ENCODE results near the gene TMCO4. TPM values are rescaled to one million over a fixed set of nuclear protein-coding genes. Genes with fewer than 3 reads are reported as not detected.

The TMCO4 gene
- total and polyA plus RNA-seq, 2 donors (not counting 3 experiments of a cell fraction or from before 2014, with no cell fraction given), result 7.6 to 10.3 TPM

GRCh38 chr1:19773485-19773884 lies 26.2 kb downstream of the TMCO4 start:
- no peaks in the 10 kb centered on the region for H3K9me3 ChIP-seq (replicated peaks; ENCODE audit: control insufficient read depth, insufficient read depth, low read length)
- ChIA-PET POLR2A (no interaction called here), CTCF (interaction anchor here (0.8 kb wide), 1 partner anchor 25 kb away, joined by 3 read pairs; no protein-coding TSS in a partner anchor)
- dilution Hi-C loops (cut with MboI; ENCODE audit: extremely low pct_ligation_motif_present, low sequenced_read_pairs), result no loop called here
- H3K4me2 ChIP-seq (ENCODE audit: insufficient read depth, low read length), result no peak overlapping the region
- TF ChIP-seq FOS (IDR thresholded peaks at IDR 0.05; ENCODE audit: borderline replicate concordance, insufficient read depth, low read length) (no peak), MAX (IDR thresholded peaks at IDR 0.05; ENCODE audit: insufficient read depth, insufficient read length) (no peak), POLR2AphosphoS5 (IDR thresholded peaks at IDR 0.05; ENCODE audit: insufficient read depth, low read depth, low read length) (no peak), CTCF (IDR thresholded peaks at IDR 0.05; ENCODE audit: extremely low read depth in 1 of 2, insufficient read depth in 1 of 2, low read depth in 1 of 2, low read length in 2 of 2) (no peak), POLR2A (IDR thresholded peaks at IDR 0.05; ENCODE audit: low read depth, low read length) (no peak), GATA2 (IDR thresholded peaks at IDR 0.05; ENCODE audit: insufficient read depth, insufficient read length, low read depth, low read length) (no peak), MYC (IDR thresholded peaks at IDR 0.05; ENCODE audit: low read depth, low read length) (no peak), JUN (IDR thresholded peaks at IDR 0.05; ENCODE audit: borderline replicate concordance, insufficient read depth, insufficient read length, low read depth) (no peak), EZH2 (IDR thresholded peaks at IDR 0.05; ENCODE audit: borderline replicate concordance, low read depth, low read length, severe bottlenecking) (no peak)
- no peaks in the 10 kb centered on the region for H3K27me3 ChIP-seq (ENCODE audit: control insufficient read depth in 2 of 2, insufficient read depth in 2 of 2, low read length in 2 of 2)
- DNase-seq (ENCODE audit: low read depth, low spot score), result no peak
- FAIRE-seq, result no peak
- H3K36me3 ChIP-seq (ENCODE audit: control insufficient read depth in 2 of 2, extremely low read depth in 1 of 2, insufficient read depth in 2 of 2, low read length in 2 of 2), result no peaks in the 10 kb centered on the region
- H3K79me2 ChIP-seq (ENCODE audit: control insufficient read depth, insufficient read depth, low read length), result no peaks in the 10 kb centered on the region
- no peak overlapping the region for H3K9ac ChIP-seq (replicated peaks; ENCODE audit: extremely low read depth, insufficient read depth, low read length)
- H3K4me3 ChIP-seq (replicated peaks in 1 of 3; ENCODE audit: insufficient read depth in 1 of 3, low read depth in 1 of 3, low read length in 3 of 3), result no peak overlapping the region
- BruUV-seq (replicated peaks), result no TSS peak
- H3K4me1 ChIP-seq (ENCODE audit: control insufficient read depth, extremely low read depth, insufficient read depth, low read length), result no peaks in the 10 kb centered on the region
- H3K9me1 ChIP-seq (replicated peaks; ENCODE audit: control insufficient read depth, extremely low read depth, insufficient read depth, low read length), result no peaks in the 10 kb centered on the region
- intact Hi-C loops (cut with micrococcal nuclease), result no loop called here
- H2AFZ ChIP-seq (ENCODE audit: low read depth, low read length), result no peak overlapping the region
- H3K27ac ChIP-seq (ENCODE audit: insufficient read depth, low read depth, low read length), result no peak overlapping the region
- H4K20me1 ChIP-seq (replicated peaks; ENCODE audit: control insufficient read depth, extremely low read depth, insufficient read depth, low read length), result no peaks in the 10 kb centered on the region
